ENCODE measurements around the gene NCOA5.

Gene NCOA5

DNA sequence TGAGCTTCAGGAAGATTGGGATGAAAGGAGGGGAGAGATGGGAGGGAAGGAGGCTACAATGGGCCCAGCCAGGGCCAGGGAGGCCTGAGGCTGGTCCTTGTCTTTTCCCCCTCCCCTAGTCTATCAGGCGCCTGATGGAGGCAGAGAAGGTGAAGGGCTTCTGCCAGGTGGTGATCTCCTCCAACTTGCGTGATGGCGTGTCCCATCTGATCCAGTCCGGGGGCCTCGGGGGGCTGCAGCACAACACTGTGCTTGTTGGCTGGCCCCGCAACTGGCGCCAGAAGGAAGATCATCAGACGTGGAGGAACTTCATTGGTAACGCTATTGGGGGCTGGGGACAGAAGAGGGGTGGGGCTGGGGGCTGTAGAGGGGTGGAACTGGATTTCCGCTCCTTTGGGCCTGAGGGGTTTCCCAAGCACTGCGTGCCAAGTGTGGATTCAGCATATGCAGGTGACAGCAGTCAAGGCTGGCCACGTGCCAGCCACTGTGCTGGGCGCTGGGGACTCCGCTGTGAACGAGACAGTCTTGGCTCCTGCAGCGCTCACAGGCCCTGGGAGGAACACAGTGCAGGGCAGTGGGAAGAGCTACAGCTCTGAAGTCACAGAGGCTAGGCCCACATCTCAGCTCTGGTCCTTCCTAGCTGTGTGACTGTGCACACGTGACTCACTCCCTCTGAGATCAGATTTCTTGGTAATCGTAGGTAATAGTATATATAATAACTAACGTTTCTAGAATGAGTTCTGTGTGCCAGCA is 38.0 kb downstream of the NCOA5 start:
- DNase-seq (ENCODE audit: low read depth) = no peak
- no peak overlapping the region for H3K4me3 ChIP-seq (ENCODE audit: control insufficient read depth, low read depth, low read length)

DNA sequence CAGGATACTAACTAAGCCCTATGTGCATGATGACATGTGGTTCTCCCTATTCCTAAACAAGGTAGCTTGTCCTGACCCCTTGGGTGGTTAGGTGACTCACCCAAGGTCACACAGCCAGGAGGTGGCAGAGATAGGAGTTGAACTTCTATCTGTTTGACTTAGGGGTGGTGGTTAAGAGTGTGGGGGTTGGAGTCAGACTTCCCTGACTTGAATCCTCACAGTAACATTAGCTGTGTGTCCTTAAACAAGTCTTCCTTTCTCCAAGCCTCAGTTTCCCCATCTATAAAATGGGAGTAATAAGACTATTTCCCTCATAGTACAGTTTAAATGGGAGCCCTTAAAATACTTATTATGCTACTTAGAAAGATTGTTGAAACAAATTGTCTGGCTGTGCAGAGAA is 38.9 kb downstream of the NCOA5 start:
- DNase-seq (ENCODE audit: low read depth) = no peak
- H3K4me3 ChIP-seq (ENCODE audit: control insufficient read depth, low read depth, low read length) = no peak overlapping the region
- TF ChIP-seq, protein P1, sequence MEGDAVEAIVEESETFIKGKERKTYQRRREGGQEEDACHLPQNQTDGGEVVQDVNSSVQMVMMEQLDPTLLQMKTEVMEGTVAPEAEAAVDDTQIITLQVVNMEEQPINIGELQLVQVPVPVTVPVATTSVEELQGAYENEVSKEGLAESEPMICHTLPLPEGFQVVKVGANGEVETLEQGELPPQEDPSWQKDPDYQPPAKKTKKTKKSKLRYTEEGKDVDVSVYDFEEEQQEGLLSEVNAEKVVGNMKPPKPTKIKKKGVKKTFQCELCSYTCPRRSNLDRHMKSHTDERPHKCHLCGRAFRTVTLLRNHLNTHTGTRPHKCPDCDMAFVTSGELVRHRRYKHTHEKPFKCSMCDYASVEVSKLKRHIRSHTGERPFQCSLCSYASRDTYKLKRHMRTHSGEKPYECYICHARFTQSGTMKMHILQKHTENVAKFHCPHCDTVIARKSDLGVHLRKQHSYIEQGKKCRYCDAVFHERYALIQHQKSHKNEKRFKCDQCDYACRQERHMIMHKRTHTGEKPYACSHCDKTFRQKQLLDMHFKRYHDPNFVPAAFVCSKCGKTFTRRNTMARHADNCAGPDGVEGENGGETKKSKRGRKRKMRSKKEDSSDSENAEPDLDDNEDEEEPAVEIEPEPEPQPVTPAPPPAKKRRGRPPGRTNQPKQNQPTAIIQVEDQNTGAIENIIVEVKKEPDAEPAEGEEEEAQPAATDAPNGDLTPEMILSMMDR (conservative IDR thresholded peaks at IDR 0.05; ENCODE audit: control insufficient read depth, insufficient read depth, low read depth, low read length) = no peak

More for the DNA sequence above, 38.0 kb downstream of the NCOA5 start:
- TF ChIP-seq, protein P1 (conservative IDR thresholded peaks at IDR 0.05; ENCODE audit: control insufficient read depth, insufficient read depth, low read depth, low read length) = no peak

DNA sequence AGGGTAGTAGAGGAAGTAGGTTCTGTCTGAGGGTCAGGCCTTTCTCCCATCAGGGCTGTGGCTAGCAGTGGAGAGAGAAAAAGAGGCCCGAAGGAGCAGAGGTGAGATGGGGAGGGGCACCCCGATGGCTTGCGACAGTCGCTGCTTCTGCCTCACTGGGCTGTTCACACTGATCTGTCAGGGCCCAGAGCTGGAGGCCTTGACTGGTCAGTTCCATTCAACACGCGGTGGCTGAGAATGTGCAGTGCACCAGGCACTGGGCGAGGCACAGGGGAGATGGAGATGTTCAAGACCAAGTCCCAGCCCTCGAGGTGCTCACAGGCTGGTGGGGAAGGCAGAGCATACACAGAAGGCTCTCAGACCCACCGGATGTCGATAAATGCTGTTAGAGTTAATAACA is 39.3 kb downstream of the NCOA5 start:
- TF ChIP-seq, protein P1 (conservative IDR thresholded peaks at IDR 0.05; ENCODE audit: control insufficient read depth, insufficient read depth, low read depth, low read length) = no peak

DNA sequence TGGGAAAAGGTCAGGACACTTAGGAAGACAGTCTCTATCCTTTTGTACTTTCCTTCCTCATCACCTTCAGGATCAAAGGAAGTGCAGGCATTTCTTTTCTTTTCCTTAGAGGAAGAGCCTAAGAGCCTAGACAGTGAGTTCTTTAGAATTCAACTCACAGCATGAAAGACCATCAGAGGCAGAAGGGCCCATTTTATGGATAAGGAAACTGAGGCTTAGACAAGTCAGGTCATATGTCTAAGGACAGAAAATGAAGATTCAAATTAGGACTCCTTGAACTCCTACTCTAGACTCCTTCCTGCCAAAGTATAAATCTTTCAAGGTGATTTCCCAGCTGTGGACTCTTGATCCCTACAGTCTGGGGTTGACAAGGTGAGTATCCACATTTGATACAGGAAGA is 39.9 kb downstream of the NCOA5 start:
- TF ChIP-seq, protein P1 (conservative IDR thresholded peaks at IDR 0.05; ENCODE audit: control insufficient read depth, insufficient read depth, low read depth, low read length) = no peak
- no peak for DNase-seq (ENCODE audit: low read depth)
- no peak overlapping the region for H3K4me3 ChIP-seq (ENCODE audit: control insufficient read depth, low read depth, low read length)

More for the DNA sequence above, 39.3 kb downstream of the NCOA5 start:
- DNase-seq (ENCODE audit: low read depth) = no peak
- no peak overlapping the region for H3K4me3 ChIP-seq (ENCODE audit: control insufficient read depth, low read depth, low read length)

DNA sequence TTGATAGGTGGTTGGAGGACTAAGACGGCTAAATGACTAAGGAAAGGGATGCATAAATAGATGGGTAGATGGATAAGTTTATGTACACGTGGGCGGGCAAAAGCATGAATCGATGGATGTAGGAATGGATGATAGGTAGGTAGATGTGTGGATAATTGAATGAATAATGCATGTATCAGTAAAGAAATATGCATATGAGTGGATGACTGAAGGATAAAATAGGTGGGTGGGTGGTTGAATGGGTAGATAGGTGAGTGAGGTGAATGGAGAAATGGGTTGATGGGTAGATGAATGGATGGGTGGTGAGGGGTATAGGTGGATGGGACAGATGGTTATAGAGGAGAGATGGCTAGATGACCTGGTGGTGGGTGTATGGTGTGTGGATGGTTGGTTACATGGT is 40.6 kb downstream of the NCOA5 start:
- no peak overlapping the region for H3K4me3 ChIP-seq (ENCODE audit: control insufficient read depth, low read depth, low read length)
- TF ChIP-seq, protein P1 (conservative IDR thresholded peaks at IDR 0.05; ENCODE audit: control insufficient read depth, insufficient read depth, low read depth, low read length) = no peak
- no peak for DNase-seq (ENCODE audit: low read depth)

DNA sequence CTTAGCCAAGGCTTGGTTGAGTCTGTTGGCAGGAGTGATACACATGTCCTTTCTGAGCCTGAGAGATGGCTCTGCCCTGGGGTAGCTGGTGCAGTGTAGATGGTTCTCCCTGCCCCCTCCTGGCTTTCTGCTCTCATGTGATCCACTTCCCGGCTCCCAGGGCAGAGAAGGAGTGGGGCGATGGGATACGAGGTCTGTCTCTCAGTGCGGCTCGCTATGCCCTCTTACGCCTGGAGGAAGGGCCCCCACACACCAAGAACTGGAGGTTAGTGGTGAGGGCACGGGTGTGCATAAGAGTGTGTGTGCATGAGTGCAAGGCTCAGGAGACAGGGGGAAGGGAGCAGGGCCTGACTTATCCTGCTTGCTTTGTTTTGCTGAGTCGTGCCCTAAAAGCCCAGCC is 41.9 kb downstream of the NCOA5 start:
- TF ChIP-seq, protein P1 (conservative IDR thresholded peaks at IDR 0.05; ENCODE audit: control insufficient read depth, insufficient read depth, low read depth, low read length) = no peak
- H3K4me3 ChIP-seq (ENCODE audit: control insufficient read depth, low read depth, low read length) = no peak overlapping the region
- no peak for DNase-seq (ENCODE audit: low read depth)

Measured in fibroblast of mammary gland (primary cell).